Measurements from ENCODE around the gene SYVN1. TPM values are rescaled to one million over a fixed set of nuclear protein-coding genes. Genes with fewer than 3 reads are reported as not detected.
A peak's percentile ranks its signal among the peaks of the same experiment; 100 is the strongest.

Gene SYVN1
- total RNA-seq, 2 donors from 2014 or later = 33.2 to 41.6 TPM

- DNase-seq (peak; percentile 100), ATAC-seq (peak; percentile 86 to 87)
- intact Hi-C loops (cut with DNase I) = loop anchor here in 1 of 2 donors (5.0 kb wide), 1 partner anchor 105 kb away; the partner anchor contains the start of gene ARL2
Observed at GRCh38 chr11:65117206-65118096, 16.9 kb downstream of the SYVN1 start, which contains the start of gene ZNHIT2. Gene ZNHIT2, minus strand, starts transcription at chr11:65117701. Its CDS starts 48 bp downstream, at chr11:65117653.

- no peak for DNase-seq
- ATAC-seq = peak; percentile 4 to 5
- intact Hi-C loops (cut with DNase I) = loop anchor here in 1 of 2 donors (5.0 kb wide), 1 partner anchor 104 kb away; the partner anchor contains the start of gene ARL2
Observed at GRCh38 chr11:65116370-65117205, 17.7 kb downstream of the SYVN1 start.

GRCh38 chr11:65115361-65116082 is 18.8 kb downstream of the SYVN1 start:
- DNase-seq (no peak), ATAC-seq (no peak)
- intact Hi-C loops (cut with DNase I) = loop anchor here in 1 of 2 donors (5.0 kb wide), 1 partner anchor 103 kb away; the partner anchor contains the start of gene ARL2

GRCh38 chr11:65114538-65115171 is 19.7 kb downstream of the SYVN1 start:
- ATAC-seq (no peak), DNase-seq (no peak)
- intact Hi-C loops (cut with DNase I) = loop anchor here in 1 of 2 donors (5.0 kb wide), 1 partner anchor 102 kb away; the partner anchor contains the start of gene ARL2

GRCh38 chr11:65113839-65114238 is 20.5 kb downstream of the SYVN1 start:
- DNase-seq (no peak), ATAC-seq (no peak)
- intact Hi-C loops (cut with DNase I) = no loop called here

- intact Hi-C loops (cut with DNase I) = no loop called here
- DNase-seq (no peak), ATAC-seq (no peak)
Observed at GRCh38 chr11:65113361-65113756, 21.0 kb downstream of the SYVN1 start.

- intact Hi-C loops (cut with DNase I) = no loop called here
- DNase-seq = no peak
- peak; percentile 63 to 65 for ATAC-seq
Observed at GRCh38 chr11:65112546-65113360, 21.6 kb downstream of the SYVN1 start.

GRCh38 chr11:65111744-65112545 is 22.4 kb downstream of the SYVN1 start, which contains the start of gene TM7SF2:
Gene TM7SF2, plus strand, starts transcription at chr11:65111872. Its CDS starts 144 bp downstream, at chr11:65112016.
- intact Hi-C loops (cut with DNase I) = no loop called here

GRCh38 chr11:65111159-65111743 is 23.1 kb downstream of the SYVN1 start:
- ATAC-seq = no peak
- intact Hi-C loops (cut with DNase I) = no loop called here

More at GRCh38 chr11:65111744-65112545, 22.4 kb downstream of the SYVN1 start, which contains the start of gene TM7SF2:
- peak; percentile 89 to 93 for ATAC-seq
- peak; percentile 98 for DNase-seq

GRCh38 chr11:65110354-65110861 is 23.9 kb downstream of the SYVN1 start:
- intact Hi-C loops (cut with DNase I) = no loop called here
- DNase-seq (peak; percentile 85), ATAC-seq (peak; percentile 31 to 41)

More at GRCh38 chr11:65111159-65111743, 23.1 kb downstream of the SYVN1 start:
- DNase-seq = no peak

GRCh38 chr11:65109231-65110198 is 24.8 kb downstream of the SYVN1 start:
- intact Hi-C loops (cut with DNase I) = no loop called here
- ATAC-seq (no peak), DNase-seq (no peak)

GRCh38 chr11:65108469-65109123 is 25.7 kb downstream of the SYVN1 start:
- intact Hi-C loops (cut with DNase I) = no loop called here
- ATAC-seq (no peak), DNase-seq (no peak)

GRCh38 chr11:65107751-65108468 is 26.4 kb downstream of the SYVN1 start:
- DNase-seq (no peak), ATAC-seq (no peak)
- intact Hi-C loops (cut with DNase I) = no loop called here

GRCh38 chr11:65107078-65107477 is 27.2 kb downstream of the SYVN1 start:
- intact Hi-C loops (cut with DNase I) = no loop called here
- no peak for ATAC-seq
- no peak for DNase-seq

All from left cardiac atrium (tissue), 4 donors.